K562 (cell line): Measurements from ENCODE around the gene TBX10. TPM values are rescaled to one million over a fixed set of nuclear protein-coding genes. Genes with fewer than 3 reads are reported as not detected.

Experiments
- BRCA1 ChIP-seq, 2 experiments: fragments of 450-650 bp in 1 of 2; sonication (generic) in 1 of 2; formaldehyde crosslinking in 1 of 2; IDR thresholded peaks; 2 replicates each; pipeline versions ENCODE4 v1.5.0 to v1.6.1; 2017 to 2020; ENCODE audit warnings: mild to moderate bottlenecking in 1 of 2, missing genetic modification reagents in 1 of 2
- ESRRB ChIP-seq: fragments of 250-450 bp; sonication (Bioruptor Pico); IDR thresholded peaks from 2 replicates; pipeline ENCODE4 v1.5.0; 2020; ENCODE audit warnings: mild to moderate bottlenecking, moderate library complexity, borderline replicate concordance
- MBD2 ChIP-seq: sonication (generic); IDR thresholded peaks from 2 replicates; pipeline ENCODE4 v1.6.1; 2016; ENCODE audit warnings: low read depth, borderline replicate concordance
- MED1 ChIP-seq: sonication (generic); formaldehyde crosslinking; IDR thresholded peaks from 2 replicates; pipeline ENCODE4 v1.8.1; 2023; ENCODE audit warnings: missing genetic modification reagents, borderline replicate concordance
- MEIS2 ChIP-seq: fragments of 450-650 bp; IDR thresholded peaks from 2 replicates; pipeline ENCODE4 v1.6.1; 2014; ENCODE audit warnings: mild to moderate bottlenecking; ENCODE audit not compliant: partially characterized antibody
- NR2C1 ChIP-seq, 2 experiments: fragments of 450-650 bp; IDR thresholded peaks; 2 replicates each; pipeline ENCODE4 v1.6.1; 2017; ENCODE audit warnings: mild to moderate bottlenecking in 2 of 2, antibody characterized with exemption in 1 of 2, inconsistent platforms in 1 of 2, missing compliant biosample characterization in 1 of 2, missing genetic modification characterization in 1 of 2
- ZNF318 ChIP-seq, 2 experiments: fragments of 450-650 bp; IDR thresholded peaks; 2 replicates each; pipeline ENCODE4 v1.6.1; 2016; ENCODE audit warnings: mild to moderate bottlenecking in 2 of 2, borderline replicate concordance in 1 of 2, low read depth in 1 of 2, moderate library complexity in 1 of 2
- ZNF766 ChIP-seq: fragments of 200-800 bp; sonication (Bioruptor generic); conservative IDR thresholded peaks from 2 replicates; pipeline ENCODE4 v1.6.1; 2016; ENCODE audit warnings: missing genetic modification characterization, missing compliant biosample characterization
- polyA plus RNA-seq, 8 experiments: library from polyadenylated mRNA; depleted of rRNA in 4 of 8; stranded (reverse) in 5 of 8; unstranded in 3 of 8; fragments of >200 nt; fragmentation: Nextera tagmentation in 2 of 8; fragmentation: Illumina TruSeq in 1 of 8; extraction: Ambion mirVana in 2 of 8; extraction: Trizol in 1 of 8; gene quantifications; 2 replicates each; pipeline versions ENCODE4 v1.2.1 to v1.2.3, GENCODE V29; 2011 to 2014; ENCODE audit warnings: inconsistent platforms in 1 of 8, missing spikeins in 1 of 8
- total RNA-seq, 7 experiments: library from RNA; depleted of rRNA in 6 of 7; stranded (reverse); fragments of >200 nt in 6 of 7; fragmentation: Illumina TruSeq in 2 of 7; extraction: Trizol in 2 of 7; gene quantifications; 2 replicates each; pipeline versions ENCODE4 v1.2.1 to v1.2.3, GENCODE V29; 2011 to 2021; ENCODE audit warnings: low replicate concordance in 1 of 7
- TF ChIP-seq, protein P1 (sequence below): fragments of 250-450 bp; sonication (Bioruptor Pico); IDR thresholded peaks from 2 replicates; pipeline ENCODE4 v1.4.0; 2020
- TF ChIP-seq, protein P2 (sequence below): fragments of 450-650 bp; formaldehyde crosslinking; IDR thresholded peaks from 2 replicates; pipeline ENCODE4 v1.4.0; 2022; ENCODE audit warnings: mild to moderate bottlenecking, moderate library complexity

The TBX10 gene
- total and polyA plus RNA-seq, 9 of the 15 experiments (the other 6 are each of a cell fraction or from before 2014, with no cell fraction given): not detected

GRCh38 chr11:67605231-67606011 lies 34.1 kb downstream of the TBX10 start (continued):
- TF ChIP-seq, protein P1, sequence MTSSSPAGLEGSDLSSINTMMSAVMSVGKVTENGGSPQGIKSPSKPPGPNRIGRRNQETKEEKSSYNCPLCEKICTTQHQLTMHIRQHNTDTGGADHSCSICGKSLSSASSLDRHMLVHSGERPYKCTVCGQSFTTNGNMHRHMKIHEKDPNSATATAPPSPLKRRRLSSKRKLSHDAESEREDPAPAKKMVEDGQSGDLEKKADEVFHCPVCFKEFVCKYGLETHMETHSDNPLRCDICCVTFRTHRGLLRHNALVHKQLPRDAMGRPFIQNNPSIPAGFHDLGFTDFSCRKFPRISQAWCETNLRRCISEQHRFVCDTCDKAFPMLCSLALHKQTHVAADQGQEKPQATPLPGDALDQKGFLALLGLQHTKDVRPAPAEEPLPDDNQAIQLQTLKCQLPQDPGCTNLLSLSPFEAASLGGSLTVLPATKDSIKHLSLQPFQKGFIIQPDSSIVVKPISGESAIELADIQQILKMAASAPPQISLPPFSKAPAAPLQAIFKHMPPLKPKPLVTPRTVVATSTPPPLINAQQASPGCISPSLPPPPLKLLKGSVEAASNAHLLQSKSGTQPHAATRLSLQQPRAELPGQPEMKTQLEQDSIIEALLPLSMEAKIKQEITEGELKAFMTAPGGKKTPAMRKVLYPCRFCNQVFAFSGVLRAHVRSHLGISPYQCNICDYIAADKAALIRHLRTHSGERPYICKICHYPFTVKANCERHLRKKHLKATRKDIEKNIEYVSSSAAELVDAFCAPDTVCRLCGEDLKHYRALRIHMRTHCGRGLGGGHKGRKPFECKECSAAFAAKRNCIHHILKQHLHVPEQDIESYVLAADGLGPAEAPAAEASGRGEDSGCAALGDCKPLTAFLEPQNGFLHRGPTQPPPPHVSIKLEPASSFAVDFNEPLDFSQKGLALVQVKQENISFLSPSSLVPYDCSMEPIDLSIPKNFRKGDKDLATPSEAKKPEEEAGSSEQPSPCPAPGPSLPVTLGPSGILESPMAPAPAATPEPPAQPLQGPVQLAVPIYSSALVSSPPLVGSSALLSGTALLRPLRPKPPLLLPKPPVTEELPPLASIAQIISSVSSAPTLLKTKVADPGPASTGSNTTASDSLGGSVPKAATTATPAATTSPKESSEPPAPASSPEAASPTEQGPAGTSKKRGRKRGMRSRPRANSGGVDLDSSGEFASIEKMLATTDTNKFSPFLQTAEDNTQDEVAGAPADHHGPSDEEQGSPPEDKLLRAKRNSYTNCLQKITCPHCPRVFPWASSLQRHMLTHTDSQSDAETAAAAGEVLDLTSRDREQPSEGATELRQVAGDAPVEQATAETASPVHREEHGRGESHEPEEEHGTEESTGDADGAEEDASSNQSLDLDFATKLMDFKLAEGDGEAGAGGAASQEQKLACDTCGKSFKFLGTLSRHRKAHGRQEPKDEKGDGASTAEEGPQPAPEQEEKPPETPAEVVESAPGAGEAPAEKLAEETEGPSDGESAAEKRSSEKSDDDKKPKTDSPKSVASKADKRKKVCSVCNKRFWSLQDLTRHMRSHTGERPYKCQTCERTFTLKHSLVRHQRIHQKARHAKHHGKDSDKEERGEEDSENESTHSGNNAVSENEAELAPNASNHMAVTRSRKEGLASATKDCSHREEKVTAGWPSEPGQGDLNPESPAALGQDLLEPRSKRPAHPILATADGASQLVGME (CRISPR knock-in tag): no peak
- TF ChIP-seq MBD2: no peak
- peak; percentile 56 for TF ChIP-seq NR2C1 (IDR thresholded peaks at IDR 0.05)
- TF ChIP-seq NR2C1 (tag; IDR thresholded peaks at IDR 0.05): peak; percentile 71
- TF ChIP-seq BRCA1 (IDR thresholded peaks at IDR 0.05): no peak
- TF ChIP-seq BRCA1 (CRISPR knock-in tag; IDR thresholded peaks at IDR 0.05): no peak
- TF ChIP-seq ZNF766 (CRISPR knock-in tag): peak; percentile 65; the same call in 1 of the 2 replicates
- TF ChIP-seq MED1 (CRISPR knock-in tag): no peak
- TF ChIP-seq, protein P2, sequence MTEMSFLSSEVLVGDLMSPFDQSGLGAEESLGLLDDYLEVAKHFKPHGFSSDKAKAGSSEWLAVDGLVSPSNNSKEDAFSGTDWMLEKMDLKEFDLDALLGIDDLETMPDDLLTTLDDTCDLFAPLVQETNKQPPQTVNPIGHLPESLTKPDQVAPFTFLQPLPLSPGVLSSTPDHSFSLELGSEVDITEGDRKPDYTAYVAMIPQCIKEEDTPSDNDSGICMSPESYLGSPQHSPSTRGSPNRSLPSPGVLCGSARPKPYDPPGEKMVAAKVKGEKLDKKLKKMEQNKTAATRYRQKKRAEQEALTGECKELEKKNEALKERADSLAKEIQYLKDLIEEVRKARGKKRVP (CRISPR knock-in tag): no peak
- no peak for TF ChIP-seq MEIS2
- TF ChIP-seq ESRRB (CRISPR knock-in tag): no peak
- no peak for TF ChIP-seq ZNF318 (IDR thresholded peaks at IDR 0.05; ENCODE audit: borderline replicate concordance in 1 of 2, low read depth in 1 of 2)
